HG02943 (cell line): ENCODE data around the gene MAJIN.
"Not testable (repeated sequence)": the region's sequence is repeated elsewhere in the genome, so short reads cannot be mapped to it uniquely, and the experiment has no call there.

Source experiments
- ATAC-seq: cut with Tn5 transposase; IDR thresholded peaks from one replicate; pipeline ENCODE4 v1.9.1; 2021; ENCODE audit warnings: mild to moderate bottlenecking, low read depth, moderate library complexity; ENCODE audit not compliant: unreplicated experiment

Gene MAJIN

DNA sequence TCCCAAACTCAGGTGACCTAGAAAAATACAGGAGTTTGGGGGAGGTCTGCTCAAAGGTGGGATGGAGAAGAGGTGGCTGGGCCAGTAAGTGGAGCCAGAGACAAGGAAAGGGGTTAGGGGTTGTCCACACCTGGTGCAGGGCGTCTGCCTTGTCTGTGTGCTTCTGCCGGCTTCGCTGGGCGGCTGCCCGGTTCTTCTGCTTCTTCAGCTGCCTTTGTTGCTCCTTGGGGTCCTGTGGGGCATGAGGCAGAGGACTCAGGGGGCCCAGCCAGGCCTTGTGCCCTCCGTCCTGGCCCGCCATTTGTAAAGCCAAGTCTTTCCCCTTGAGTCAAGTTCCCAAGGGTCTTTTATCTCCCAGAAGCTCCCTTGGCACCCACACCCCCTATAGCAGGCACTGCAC, 22.4 kb upstream of the MAJIN start:
- no peak for ATAC-seq

DNA sequence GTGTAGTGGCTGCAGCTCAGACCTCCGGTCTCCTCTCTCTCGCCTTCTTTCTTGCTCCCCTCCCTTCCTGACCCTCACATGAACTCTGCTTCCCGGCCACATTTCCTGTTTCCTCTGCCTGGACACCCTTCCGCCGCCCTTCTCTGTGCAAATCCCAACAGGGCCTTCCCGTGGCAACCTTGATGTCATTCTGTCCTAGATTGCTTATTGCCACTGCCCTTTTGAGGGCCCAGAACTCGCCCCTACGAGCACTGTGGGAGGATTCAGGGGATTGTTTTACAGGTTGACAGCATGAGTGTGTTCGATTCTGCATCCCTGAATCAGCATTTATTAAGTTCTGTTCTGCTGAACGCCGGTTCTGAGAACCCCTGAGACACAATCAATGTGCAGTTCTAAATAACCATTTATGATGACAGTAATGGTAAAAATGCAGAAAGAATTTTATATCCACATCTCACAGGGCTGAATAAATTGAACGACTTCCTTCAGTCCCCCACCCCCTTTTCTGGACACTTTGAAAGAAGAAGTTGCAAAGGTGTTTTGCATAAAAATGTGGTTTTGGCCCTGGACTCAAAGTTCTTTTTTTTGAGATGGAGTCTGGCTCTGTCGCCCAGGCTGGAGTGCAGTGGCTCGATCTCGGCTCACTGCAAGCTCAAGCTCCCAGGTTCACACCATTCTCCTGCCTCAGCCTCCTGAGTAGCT, 18.5 kb upstream of the MAJIN start:
- ATAC-seq = no peak

DNA sequence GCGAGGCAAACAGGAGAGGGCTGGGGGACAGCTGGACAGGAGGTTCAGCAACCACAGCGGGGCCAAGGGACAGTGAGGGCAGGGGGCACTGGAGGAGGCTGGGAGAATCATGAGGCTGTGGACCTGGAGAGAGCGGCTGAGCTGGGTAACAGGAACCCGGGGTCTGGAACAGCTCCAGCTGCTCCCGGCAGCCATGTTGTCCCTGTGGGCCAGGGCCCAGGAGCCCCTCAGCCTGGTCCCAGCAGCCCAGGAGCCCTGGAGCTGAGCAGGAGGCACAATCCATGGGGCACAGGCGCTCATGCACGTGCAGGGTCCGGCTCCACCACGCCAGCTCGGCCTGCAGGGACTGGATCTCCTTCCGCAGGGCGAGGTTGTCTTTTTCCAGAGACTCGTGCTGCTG, 17.5 kb upstream of the MAJIN start:
- no peak for ATAC-seq

DNA sequence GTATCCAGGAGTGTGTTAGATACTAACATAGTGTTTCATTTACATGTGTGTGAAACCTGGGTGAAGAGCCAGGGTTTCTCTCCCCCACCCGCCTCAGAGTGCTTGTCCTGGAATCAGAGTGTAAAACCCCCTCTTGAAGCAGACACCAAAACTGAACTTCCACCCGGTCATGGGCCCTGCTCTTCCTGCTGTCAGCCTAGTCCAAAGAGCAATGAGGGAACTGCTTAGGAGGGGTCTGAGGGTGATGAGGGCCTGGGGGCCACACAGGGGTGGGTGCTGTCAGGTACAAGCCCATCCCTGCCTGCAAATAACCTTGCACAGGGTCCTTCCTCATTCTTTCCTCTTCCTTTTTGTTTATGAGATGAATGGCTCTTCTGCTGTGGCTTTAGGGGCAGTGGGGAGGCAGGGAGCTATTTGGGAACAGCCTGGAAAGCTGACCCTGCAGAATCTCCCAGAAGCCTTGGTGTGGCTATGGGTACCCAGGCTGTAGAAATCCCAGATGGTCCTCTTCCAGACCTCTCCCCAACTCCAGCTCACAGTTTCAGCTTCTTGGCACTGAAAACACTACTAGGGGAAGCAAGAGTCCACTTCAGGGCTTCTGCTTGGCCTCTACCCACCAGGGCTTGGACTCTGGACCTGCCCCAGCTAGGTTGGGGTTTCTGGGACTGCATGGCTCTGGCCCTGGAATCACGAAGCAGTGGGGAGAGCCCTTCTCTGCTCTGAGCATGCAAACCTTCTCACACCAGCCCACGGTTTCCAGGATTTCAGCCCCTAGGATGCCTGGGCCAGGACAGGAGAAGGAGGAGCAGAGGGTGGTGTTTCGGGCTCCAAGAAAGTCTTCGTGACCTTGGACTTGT, 16.3 kb upstream of the MAJIN start:
- ATAC-seq = no peak

DNA sequence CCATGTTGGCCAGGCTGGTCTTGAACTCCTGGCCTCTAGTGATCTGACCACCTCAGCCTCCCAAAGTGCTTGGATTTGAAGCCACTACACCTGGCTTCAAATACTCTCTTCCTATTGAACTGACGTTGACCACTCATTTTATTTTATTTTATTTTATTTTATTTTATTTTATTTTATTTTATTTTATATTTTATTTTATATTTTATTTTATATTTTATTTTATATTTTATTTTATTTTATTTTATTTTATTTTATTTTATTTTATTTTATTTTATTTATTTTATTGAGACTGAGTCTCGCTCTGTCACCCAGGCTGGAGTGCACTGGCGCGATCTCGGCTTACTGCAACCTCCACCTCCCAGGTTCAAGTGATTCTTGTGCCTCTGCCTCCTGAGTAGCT, 11.4 kb upstream of the MAJIN start:
- ATAC-seq = not testable (repeated sequence)

DNA sequence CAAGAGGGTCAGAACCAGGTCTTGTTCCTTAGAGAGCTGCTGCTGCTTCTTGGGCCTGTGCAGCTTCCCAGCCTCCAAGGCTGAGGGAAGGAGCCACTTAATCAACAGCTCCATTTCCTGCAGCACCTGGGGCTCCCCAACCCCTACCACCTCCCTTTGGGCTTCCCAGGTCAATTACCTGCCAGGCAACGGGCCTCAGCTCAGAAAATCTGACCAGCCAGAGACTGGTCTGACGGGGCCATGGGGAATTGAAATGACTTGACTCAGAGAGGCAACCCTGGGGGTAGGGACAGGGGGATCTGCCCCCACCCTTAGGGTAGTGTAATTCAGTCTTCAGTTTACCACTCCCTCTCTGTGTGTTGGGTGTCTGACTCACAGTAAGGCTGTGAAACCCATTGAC, 4.7 kb upstream of the MAJIN start:
- ATAC-seq = no peak

DNA sequence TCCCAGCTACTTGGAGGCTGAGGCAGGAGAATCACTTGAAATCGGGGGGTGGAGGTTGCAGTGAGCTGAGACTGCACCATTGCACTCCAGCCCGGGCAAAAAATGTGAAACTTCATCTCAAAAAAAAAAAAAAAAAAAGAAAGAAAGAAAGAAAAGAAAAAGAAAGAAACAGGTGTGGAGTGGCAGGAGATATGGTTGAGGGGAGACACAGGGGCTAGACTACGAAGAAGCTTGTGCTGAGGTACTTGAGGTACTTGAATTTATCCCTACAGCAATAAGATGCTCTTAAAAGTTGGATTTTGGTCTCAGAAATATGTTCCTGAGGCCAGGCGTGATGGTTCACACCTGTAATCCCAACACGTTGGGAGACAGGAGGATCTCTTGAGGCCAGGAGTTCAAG, 2.2 kb upstream of the MAJIN start:
- no peak for ATAC-seq

DNA sequence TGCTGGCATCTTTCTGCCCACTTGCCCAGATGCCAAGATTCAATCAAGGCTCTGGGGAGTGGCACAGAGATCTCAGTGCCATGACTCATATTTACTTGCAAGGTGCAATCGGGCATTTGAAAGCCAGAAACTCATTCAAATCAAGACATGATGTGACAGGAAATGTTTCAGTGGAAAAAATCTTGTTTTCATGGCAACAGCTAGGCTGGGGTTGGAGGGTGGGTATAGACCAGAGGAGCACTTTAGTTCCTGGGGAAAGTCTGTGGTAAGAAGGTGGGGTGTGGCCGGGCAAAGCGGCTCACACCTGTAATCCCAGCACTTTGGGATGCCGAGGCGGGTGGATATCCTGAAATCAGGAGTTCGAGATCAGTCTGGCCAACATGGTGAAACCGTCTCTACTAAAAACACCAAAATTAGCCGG, 1.2 kb downstream of the MAJIN start:
- no peak for ATAC-seq

DNA sequence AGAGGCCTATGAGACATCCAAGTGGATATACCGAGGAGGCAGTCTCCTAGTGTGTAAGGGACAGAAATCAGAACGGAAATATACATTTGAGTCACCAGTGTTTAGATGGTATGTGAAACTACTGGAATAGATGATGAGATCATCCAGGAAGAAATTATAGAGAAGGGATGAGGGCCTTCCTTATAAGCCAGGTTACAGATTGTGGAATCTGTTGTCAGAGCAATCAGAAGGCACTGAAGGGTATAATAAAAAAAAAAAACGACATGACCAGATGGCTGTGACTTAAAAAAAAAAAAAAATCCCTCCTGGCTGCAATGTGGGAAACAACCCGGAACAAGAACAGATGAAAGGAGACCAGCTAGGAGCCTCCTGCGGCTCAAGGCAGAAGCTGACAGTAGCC, 2.7 kb downstream of the MAJIN start:
- no peak for ATAC-seq

DNA sequence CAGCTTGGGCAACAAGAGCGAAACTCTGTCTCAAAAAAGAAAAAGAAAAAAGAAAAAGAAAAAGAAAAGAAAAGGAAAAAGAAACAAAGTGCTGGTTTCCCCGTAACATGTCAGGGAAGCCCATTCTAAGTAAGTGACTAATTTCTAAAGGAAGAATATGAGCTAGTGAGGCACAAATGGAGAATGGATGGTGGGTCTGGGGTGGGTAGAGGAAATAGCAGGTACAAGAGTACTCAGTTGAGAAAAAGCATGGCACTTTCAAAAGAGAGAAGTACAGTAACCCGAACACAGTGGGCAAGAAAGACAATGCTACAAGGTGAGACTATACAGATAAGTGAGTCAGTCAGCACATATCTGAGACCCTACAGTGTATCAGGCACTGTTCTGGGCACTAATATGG, 4.5 kb downstream of the MAJIN start:
- no peak for ATAC-seq

DNA sequence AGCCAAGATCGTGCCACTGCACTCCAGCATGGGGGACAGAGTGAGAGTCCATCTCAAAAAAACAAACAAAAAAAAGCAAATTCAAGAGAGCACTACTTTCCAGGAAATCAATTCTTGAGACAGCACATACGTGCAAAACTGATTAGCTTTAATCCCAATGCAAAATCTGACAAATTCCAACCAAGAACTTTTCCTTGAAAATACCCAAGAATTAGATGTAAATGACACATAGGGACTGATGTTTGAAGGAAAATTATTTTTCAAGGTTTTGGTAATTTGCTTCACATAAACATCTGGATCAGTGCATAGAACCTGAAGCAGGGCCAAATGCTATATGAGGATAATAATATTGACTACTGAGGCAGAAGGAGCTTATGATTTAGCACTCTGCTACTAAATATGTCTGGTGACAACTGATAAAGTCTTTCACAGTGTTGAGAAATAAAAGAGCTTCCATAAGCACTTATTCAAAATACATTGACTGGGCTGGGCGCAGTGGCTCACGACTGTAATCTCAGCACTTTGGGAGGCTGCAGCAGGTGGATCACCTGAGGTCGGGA, 8.8 kb downstream of the MAJIN start:
- no peak for ATAC-seq

DNA sequence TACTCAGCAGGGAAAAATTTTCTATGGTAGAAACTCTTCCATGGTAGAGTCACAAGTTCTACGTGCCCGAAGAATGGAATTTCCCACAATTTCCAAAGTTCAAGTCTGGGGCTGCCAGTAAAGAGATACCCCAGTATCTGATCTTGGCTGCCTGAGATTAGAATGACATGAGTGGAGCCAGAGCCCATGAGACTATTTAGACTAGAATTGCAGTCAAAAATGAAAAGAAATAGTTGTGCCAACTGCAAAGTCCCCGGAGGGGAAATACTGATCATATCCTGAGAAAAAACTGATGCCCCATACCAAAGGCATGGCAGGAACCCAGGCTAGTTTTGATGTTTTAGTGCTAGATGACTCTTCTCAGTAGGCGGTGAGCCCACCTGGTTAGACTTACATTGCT, 11.2 kb downstream of the MAJIN start:
- no peak for ATAC-seq

DNA sequence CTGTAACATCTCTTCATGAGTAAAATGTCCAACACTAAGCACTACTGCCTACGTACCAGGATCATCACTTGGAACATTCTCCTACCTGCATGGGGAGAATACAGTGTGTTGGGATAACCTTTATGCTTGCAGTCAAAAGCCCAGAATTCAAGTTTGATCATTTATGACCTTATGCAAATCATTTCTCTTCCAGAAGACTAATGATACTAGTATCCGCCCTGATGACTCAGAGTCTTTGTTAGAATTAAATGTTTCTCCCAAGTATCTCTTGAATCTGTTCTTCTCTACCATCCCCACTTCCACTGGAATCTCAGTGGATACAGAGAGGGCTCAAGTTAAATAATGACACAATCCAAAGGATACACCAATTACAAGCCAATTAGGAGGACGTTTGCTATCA, 12.4 kb downstream of the MAJIN start:
- no peak for ATAC-seq

DNA sequence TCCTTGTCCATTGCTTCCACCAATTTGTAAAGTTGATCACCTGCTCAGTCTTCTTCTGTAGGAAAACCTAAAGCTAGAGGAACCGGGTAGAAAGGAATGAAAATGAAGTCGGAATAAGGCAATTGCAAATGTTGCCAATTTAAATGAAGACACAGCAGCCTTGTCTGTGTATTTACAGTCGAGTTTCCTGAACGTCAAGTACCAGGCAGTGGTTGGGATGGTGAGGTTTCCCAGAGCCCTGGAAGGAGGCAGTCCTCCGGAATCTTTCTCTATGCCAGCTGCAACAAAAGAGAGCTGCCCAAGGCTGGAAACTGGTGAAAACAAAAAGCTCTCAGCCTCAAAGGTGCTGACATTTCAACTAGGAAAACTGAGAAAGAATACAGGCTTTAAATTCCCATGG, 17.7 kb downstream of the MAJIN start:
- ATAC-seq = no peak

DNA sequence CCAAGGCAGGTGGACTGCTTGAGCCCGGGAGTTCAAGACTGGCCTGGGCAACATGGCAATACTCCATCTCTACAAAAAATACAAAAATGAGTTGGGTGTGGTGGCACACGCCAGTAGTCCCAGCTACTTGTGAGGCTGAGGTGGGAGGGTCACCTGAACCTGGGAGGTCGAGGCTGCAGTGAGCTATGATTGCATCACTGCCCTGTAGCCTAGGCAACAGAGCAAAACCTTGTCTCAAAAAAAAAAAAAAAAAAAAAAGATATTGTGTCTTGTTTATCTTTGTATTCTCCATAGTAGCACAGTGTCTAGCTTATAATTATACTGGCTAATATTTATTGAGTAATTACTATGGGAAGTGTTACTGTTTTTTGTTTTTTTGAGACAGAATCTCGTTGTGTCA, 20.4 kb downstream of the MAJIN start:
- ATAC-seq = no peak

DNA sequence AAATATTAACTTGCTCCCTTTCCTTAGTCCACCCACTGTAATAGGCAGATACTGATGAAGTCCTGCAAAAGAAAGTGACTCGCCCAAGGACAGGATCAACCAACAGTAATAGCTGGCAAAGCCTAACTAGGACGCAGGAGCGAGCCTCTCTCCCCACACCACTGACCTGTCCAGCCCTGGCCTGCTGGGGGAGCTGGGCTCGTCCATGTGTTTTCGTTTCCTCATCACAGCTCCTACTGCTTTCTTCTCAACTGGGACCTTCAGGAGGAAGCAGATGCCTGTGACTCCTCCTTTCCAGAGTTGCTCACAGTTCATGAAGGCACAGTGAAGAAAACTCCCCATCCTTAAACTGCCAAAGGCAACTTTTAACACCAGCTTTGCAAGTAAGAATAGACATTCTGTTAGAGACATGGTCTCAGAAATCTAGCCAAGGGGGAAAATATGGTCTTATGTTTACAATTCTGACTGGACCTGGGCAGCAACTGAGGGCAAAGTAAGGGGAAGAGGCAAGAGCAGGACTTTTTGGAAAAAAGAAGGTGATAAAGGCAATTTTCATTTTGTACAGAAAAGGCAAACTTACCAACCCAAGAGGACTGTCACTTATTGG, 24.6 kb downstream of the MAJIN start:
- ATAC-seq = no peak

DNA sequence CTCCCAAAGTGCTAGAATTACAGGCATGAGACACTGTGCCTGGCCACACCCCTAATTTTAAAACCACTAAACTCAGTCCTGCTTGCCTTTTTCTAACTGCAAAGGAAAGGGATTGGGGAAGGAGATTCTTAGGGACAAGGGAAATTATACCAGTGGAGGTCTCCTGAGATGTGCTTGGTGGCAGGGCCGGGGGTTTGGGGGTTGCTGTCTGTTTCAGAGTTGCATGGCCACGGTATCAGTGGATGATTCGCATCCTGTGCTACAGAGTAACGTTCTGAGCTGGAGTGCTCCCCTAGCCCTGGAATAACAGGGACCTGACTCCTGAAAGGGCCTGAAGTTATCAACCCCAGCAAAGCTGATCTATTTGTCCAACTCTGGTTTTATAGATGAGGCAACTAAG, 35.4 kb downstream of the MAJIN start:
- ATAC-seq = no peak

DNA sequence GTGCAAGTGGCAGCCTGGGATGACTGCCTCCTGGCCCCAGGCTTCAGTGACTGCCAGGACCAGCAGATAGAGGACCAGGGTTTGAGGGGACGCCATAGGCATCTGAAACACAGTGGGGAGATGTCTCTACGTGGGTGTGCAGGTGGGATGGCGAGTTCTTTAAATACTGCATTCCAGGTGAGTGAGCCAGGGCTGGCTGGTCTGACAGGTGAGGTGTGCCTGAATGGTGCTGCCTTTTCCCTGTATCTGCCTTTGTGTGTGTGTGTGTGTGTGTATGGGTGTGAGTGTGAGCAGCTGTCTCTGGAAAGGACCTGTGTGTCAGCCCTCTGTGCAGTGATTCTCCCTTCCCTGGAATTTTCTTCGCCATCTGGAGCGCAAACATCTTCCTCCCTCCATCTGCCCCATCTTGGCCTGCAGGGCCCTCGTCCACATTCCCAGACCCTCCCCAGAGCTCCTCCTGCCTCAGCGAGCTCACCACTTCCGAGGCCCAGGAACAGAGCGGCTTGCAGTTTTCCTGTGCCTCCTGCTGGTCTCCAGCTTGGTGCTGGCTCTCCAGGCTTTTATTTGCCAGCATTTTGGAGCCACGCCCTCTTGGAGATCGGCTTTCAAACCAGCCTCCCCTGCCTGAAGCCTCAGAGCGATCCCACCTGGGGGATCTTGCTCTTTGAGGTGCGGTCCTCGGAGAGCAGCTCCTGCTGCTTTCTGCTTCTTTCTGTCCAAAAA, 36.4 kb downstream of the MAJIN start, which contains the start of gene GPHA2:
GPHA2 (minus strand) TSS at position 535 of the 723 bp plus-strand sequence; CDS start at position 102, 433 bp downstream.
- no peak for ATAC-seq

DNA sequence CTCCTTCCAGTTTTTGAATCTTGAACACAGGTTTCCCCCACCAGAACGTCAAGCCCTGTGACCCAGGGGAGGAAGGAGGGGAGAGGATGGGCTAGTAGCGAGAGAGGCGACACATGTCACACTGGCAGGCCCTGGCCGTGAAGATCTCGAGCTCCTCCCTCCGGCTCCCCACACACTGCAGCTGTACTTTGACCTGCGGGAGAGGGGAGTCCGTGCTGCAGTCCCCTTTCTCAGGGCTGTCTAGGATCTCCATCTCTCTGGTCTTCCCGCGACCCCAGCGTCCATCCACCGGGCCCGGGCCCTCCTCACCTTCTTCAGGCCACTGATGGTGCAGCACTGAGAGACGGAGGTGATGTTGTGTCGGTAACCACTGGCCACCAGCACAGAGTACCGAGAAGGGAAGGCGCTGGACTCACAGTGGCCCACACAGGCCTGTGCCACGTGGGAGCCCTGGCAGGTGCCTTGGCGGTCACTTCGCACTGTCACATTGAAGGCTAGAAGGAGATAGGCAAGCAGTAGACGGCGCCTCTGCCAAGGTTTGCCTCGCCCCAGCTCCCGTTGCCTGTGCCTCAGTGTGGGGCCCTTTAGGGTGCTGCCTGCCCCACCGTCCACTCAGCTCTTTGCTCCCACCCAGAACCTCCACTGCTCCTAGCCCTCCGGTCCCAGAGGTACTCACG, 37.1 kb downstream of the MAJIN start:
- ATAC-seq = no peak
